GM12801 (cell line): Measurements from ENCODE around the gene HELZ.

ENCODE experiments used
- TF ChIP-seq, protein P1 (sequence below): IDR thresholded peaks from one replicate; pipeline ENCODE4 v1.5.1; 2011; ENCODE audit warnings: control low read depth; ENCODE audit not compliant: insufficient read length; ENCODE audit errors: extremely low read depth

HELZ gene

DNA sequence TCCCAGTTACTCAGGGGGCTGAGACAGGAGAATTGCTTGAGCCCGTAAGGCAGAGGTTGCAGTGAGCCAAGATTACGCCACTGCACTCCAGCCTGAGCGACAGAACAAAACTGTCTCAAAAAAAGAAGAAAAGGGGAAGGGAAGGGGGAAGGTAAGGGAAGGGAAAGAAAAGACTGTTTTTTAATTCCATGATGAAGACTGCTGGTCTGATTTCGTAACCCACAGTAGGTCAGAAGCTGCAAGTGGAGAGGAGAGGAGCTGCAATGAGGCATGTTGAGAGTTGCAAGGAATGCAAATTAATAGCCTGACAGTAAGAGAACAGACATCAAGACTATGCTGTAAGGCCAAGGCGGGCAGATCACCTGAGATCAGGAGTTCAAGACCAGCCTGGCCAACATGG, 33.3 kb downstream of the HELZ start:
- TF ChIP-seq, protein P1, sequence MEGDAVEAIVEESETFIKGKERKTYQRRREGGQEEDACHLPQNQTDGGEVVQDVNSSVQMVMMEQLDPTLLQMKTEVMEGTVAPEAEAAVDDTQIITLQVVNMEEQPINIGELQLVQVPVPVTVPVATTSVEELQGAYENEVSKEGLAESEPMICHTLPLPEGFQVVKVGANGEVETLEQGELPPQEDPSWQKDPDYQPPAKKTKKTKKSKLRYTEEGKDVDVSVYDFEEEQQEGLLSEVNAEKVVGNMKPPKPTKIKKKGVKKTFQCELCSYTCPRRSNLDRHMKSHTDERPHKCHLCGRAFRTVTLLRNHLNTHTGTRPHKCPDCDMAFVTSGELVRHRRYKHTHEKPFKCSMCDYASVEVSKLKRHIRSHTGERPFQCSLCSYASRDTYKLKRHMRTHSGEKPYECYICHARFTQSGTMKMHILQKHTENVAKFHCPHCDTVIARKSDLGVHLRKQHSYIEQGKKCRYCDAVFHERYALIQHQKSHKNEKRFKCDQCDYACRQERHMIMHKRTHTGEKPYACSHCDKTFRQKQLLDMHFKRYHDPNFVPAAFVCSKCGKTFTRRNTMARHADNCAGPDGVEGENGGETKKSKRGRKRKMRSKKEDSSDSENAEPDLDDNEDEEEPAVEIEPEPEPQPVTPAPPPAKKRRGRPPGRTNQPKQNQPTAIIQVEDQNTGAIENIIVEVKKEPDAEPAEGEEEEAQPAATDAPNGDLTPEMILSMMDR = no peak

DNA sequence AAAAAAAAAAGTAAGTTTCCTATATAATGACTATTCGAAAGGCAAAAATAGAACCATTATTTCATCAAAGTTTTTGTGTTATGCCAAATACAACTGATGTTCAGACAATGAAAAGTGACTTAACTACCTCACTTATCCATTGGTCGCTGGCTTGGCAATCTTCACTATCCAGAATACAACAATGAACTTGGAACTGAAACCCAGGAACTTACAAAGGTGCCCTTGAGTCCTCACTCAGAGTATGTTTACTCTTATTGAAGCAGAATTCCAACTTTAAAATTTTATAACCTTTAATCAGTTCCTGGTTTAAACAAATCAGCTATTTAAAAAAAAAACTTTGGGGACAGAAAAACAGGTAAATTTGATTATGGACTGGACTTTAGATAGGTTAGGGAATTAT, 34.1 kb downstream of the HELZ start:
- TF ChIP-seq, protein P1 = no peak

DNA sequence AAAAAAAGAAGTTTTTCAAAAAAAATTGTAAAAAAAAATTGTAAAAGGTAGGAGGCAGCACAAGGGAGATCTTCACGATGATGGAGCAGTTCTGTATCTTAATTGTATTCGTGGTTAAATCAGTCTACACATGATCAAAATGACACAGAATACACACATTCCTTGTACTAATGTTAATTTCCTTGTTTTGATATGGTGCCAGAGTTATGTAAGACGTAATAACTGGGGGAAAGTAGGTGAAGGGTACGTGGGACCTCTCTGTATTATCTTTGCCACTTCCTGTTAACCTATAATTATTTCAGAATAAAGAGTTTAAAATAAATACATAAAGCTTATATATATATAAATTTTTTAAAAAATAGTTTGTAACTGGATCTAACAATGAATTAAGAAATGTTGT, 36.8 kb downstream of the HELZ start:
- TF ChIP-seq, protein P1 = no peak

DNA sequence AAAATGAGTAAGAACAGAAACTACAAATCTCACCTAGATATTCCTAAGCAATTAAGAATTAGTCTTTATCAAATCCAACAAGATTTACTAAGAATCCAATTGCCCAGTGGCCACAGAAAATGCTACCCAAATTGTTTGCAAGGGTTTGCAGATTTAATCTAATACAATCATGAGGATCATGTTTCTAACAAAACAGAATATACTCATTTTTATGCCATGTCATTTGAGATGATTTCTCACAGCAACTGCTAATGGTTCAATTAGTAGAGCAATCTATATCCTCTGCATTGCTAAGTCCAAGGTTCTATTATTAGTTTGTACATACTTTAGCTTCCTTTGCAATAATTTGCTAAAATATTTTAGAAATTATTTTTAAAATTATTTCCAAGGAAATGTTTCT, 41.2 kb downstream of the HELZ start:
- TF ChIP-seq, protein P1 = no peak

DNA sequence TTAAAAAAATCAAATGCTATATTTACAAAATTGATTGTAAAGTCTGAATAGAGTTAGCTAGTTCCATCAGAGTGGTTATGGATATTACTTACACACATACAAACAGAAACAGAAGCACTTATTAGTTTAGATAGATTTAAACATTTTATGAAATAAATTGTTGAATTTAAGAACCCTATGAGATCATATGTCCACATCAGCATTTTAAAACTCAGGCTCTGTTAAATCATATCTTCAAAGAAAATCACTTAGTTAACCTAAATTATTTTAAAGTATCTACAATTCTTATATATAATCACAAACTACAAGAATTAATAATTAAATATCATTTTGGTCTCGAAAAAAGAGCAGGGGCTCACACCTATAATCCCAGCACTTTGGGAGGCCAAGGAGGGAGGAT, 42.5 kb downstream of the HELZ start:
- TF ChIP-seq, protein P1 = no peak

DNA sequence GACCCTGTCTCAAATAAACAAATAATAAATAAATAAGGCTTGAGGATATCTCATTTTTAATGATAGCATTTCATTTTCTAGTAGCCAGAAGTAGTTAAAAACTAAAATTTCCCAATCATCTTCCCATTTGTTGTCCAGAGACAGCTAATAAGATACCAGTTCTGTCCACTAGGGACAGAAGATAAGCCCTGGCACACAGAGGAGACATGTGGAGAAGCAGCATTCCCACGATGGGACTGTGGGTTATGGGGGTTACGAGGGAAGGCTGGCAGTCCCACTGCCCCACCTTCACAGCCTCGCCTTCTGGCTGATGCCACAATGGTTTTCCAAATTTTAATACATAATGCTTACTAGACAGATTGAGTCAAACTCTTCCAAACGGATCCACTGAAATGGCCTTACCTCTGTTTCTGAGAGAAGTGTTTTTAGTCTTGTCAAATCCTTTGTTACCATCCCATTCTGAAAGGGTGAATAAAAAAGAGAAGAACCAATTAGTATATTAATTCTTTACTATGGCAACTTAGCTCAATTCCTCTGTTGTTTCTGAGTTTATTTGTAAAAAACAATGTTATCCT, 44.2 kb downstream of the HELZ start:
- TF ChIP-seq, protein P1 = no peak

DNA sequence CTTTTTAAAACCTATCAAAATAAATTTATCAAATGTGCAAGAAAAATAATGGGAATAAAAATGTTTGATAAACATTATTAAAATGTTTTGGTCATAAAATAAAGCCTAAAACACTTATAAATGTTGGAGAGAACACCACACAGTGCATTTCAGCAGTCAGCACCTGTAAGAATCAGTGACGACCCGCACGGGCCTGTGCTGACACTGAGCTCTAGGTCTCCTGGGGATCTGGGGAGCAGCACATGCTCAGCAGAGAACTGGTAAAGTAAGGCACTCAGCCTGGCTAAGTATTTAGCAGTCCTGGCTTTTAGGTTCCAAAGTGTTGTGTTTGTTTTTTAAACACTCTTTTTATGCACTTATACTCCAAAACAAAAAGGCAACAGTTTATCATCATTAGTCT, 46.9 kb downstream of the HELZ start:
- TF ChIP-seq, protein P1 = no peak

DNA sequence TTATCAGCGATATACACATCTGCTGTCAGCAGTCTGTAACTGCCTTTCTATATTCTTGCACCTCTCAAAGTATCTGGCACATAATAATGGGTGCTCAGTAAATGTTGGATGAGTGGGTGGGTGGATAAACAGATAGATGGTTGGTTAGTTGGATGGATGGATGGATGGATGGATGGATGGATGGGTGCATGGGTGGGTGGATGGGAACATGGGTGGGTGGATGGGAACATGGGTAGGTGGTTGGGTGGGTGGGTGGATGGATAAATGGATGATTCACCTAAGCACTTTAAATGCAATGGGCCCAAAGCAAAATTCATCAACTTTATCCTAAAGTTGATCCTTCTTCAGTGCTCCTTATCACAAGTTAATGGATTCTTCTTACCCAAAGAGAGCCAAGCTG, 48.6 kb downstream of the HELZ start:
- TF ChIP-seq, protein P1 = no peak
